A549 (cell line): ENCODE measurements around the gene CLEC2B. TPM values are rescaled to one million over a fixed set of nuclear protein-coding genes. Genes with fewer than 3 reads are reported as not detected.

Experiments
- ATAC-seq, 2 experiments: fragments of 200-7000 bp in 1 of 2; fragments of >200 bp in 1 of 2; cut with Nextera tagmentation in 1 of 2; cut with Tn5 transposase in 1 of 2; 3 replicates each; pipeline versions ENCODE4 v1.8.0 to v1.9.1; 2018 to 2020; ENCODE audit warnings: mild to moderate bottlenecking in 1 of 2, moderate library complexity in 1 of 2
- CTCF ChIA-PET: fragments of 300-600 bp; sonication (Branson Sonifier 250); formaldehyde crosslinking; extraction: SDS; loops from one replicate; lab custom pipeline; 2021; ENCODE audit warnings: antibody characterized with exemption, inconsistent platforms; lab: Yijun Ruan, JAX
- POLR2A ChIA-PET: fragments of 350-600 bp; formaldehyde crosslinking; extraction: SDS; loops from one replicate; lab custom pipeline; 2021; ENCODE audit warnings: antibody characterized with exemption, inconsistent platforms; lab: Yijun Ruan, JAX
- DNase-seq, 2 experiments: peaks; one replicate each; pipeline versions ENCODE4 v3.0.0 to v3.0.0-alpha.2; 2011 to 2016; ENCODE audit warnings: low read depth in 1 of 2, low spot score in 1 of 2
- FAIRE-seq: peaks from 2 replicates; lab custom pipeline; 2011; peaks lifted over from hg19 to GRCh38; lab: Jason Lieb, UNC
- H3K27ac ChIP-seq, 2 experiments: fragments of >200 bp; sonication (Bioruptor Twin); formaldehyde crosslinking; 3 replicates each; pipeline ENCODE4 v1.5.1; 2016 to 2017
- H3K4me1 ChIP-seq: fragments of >200 bp; sonication (Bioruptor Twin); formaldehyde crosslinking; 3 replicates; pipeline ENCODE4 v1.6.1; 2016
- H3K4me2 ChIP-seq: fragments of >200 bp; sonication (Bioruptor Twin); formaldehyde crosslinking; 3 replicates; pipeline ENCODE4 v1.6.1; 2016
- H3K4me3 ChIP-seq: fragments of >200 bp; sonication (Bioruptor Twin); formaldehyde crosslinking; 3 replicates; pipeline ENCODE4 v1.5.1; 2016
- H3K9me3 ChIP-seq: fragments of >200 bp; sonication (Bioruptor Twin); formaldehyde crosslinking; 3 replicates; pipeline ENCODE4 v1.6.1; 2016
- ATOH8 ChIP-seq: fragments of 250-450 bp; sonication (Bioruptor Pico); IDR thresholded peaks from 2 replicates; pipeline ENCODE4 v1.5.0; 2020; ENCODE audit warnings: low read depth, mild to moderate bottlenecking, moderate library complexity
- BHLHE40 ChIP-seq: IDR thresholded peaks from 2 replicates; pipeline ENCODE4 v1.6.1; 2012; ENCODE audit warnings: low read depth, low read length, inconsistent platforms
- CBX8 ChIP-seq: fragments of 200-600 bp; sonication (generic); IDR thresholded peaks from 2 replicates; pipeline ENCODE4 v1.6.1; 2016
- CHD4 ChIP-seq: fragments of 200-600 bp; sonication (generic); IDR thresholded peaks from 2 replicates; pipeline ENCODE4 v1.6.1; 2016; ENCODE audit warnings: antibody characterized with exemption, mild to moderate bottlenecking, borderline replicate concordance
- CTCF ChIP-seq: fragments of >200 bp; sonication (Bioruptor Twin); formaldehyde crosslinking; IDR thresholded peaks from 3 replicates; pipeline ENCODE4 v1.5.1; 2016
- EHMT2 ChIP-seq: fragments of 200-600 bp; sonication (generic); IDR thresholded peaks from 2 replicates; pipeline ENCODE4 v1.6.1; 2016; ENCODE audit warnings: antibody characterized with exemption, low read depth, mild to moderate bottlenecking, moderate library complexity
- EP300 ChIP-seq, 2 experiments: fragments of >200 bp; sonication (Bioruptor Twin); formaldehyde crosslinking; IDR thresholded peaks; 2 replicates in 1 of 2; 3 replicates in 1 of 2; pipeline ENCODE4 v1.6.1; 2016 to 2017
- FOSB ChIP-seq: fragments of 250-450 bp; sonication (Bioruptor Pico); IDR thresholded peaks from 2 replicates; pipeline ENCODE4 v1.5.0; 2020; ENCODE audit warnings: mild to moderate bottlenecking, moderate library complexity
- GATA3 ChIP-seq: IDR thresholded peaks from 2 replicates; pipeline ENCODE4 v1.6.1; 2012; ENCODE audit warnings: borderline replicate concordance
- HOXB5 ChIP-seq: fragments of 250-450 bp; sonication (Bioruptor Pico); IDR thresholded peaks from 2 replicates; pipeline ENCODE4 v1.5.0; 2020; ENCODE audit warnings: mild to moderate bottlenecking, moderate library complexity
- JUNB ChIP-seq: fragments of >200 bp; sonication (Bioruptor Twin); formaldehyde crosslinking; IDR thresholded peaks from 2 replicates; pipeline ENCODE4 v1.6.1; 2016
- KDM1A ChIP-seq: fragments of 200-600 bp; sonication (generic); IDR thresholded peaks from 2 replicates; pipeline ENCODE4 v1.6.1; 2016; ENCODE audit warnings: low read depth, mild to moderate bottlenecking
- KDM5A ChIP-seq: fragments of 200-600 bp; sonication (generic); IDR thresholded peaks from 2 replicates; pipeline ENCODE4 v1.6.1; 2016; ENCODE audit warnings: antibody characterized with exemption, mild to moderate bottlenecking
- MAFK ChIP-seq: fragments of 450-650 bp; IDR thresholded peaks from 2 replicates; pipeline ENCODE4 v1.6.1; 2014; ENCODE audit not compliant: partially characterized antibody
- MAZ ChIP-seq: fragments of 150-350 bp; IDR thresholded peaks from 2 replicates; pipeline ENCODE4 v1.6.1; 2014; ENCODE audit warnings: antibody characterized with exemption, low read depth, low read length, borderline replicate concordance
- MYC ChIP-seq: IDR thresholded peaks from 2 replicates; pipeline ENCODE4 v1.6.1; 2012; ENCODE audit warnings: mild to moderate bottlenecking, inconsistent platforms, low read length, improper control_type of control experiment, borderline replicate concordance
- NR3C1 ChIP-seq: fragments of >200 bp; sonication (Bioruptor Twin); formaldehyde crosslinking; IDR thresholded peaks from 3 replicates; pipeline ENCODE4 v1.6.1; 2017
- POLR2AphosphoS2 ChIP-seq: conservative IDR thresholded peaks from 2 replicates; pipeline ENCODE4 v1.6.1; 2012; ENCODE audit warnings: low read length, improper control_type of control experiment, inconsistent platforms
- RARB ChIP-seq: fragments of 250-450 bp; sonication (Bioruptor Pico); IDR thresholded peaks from 2 replicates; pipeline ENCODE4 v1.8.0; 2021; ENCODE audit warnings: mild to moderate bottlenecking, moderate library complexity
- RCOR1 ChIP-seq: fragments of 150-350 bp; IDR thresholded peaks from 2 replicates; pipeline ENCODE4 v1.6.1; 2014; ENCODE audit warnings: antibody characterized with exemption, low read length, low read depth
- RNF2 ChIP-seq: fragments of 200-600 bp; sonication (generic); IDR thresholded peaks from 2 replicates; pipeline ENCODE4 v1.6.1; 2016; ENCODE audit warnings: low read depth, mild to moderate bottlenecking, antibody characterized with exemption, moderate library complexity, borderline replicate concordance
- SMC3 ChIP-seq: fragments of >200 bp; sonication (Bioruptor Twin); formaldehyde crosslinking; IDR thresholded peaks from 3 replicates; pipeline ENCODE4 v1.6.1; 2018; ENCODE audit warnings: inconsistent platforms
- SREBF2 ChIP-seq: fragments of 450-650 bp; IDR thresholded peaks from 2 replicates; pipeline ENCODE4 v1.6.1; 2014; ENCODE audit warnings: mild to moderate bottlenecking, moderate library complexity
- TP53 ChIP-seq: fragments of 250-450 bp; sonication (Bioruptor Pico); IDR thresholded peaks from 2 replicates; pipeline ENCODE4 v1.5.0; 2021; ENCODE audit warnings: mild to moderate bottlenecking, moderate library complexity
- USF2 ChIP-seq: fragments of 450-650 bp; IDR thresholded peaks from 2 replicates; pipeline ENCODE4 v1.6.1; 2014; ENCODE audit warnings: antibody characterized with exemption
- ZC3H11A ChIP-seq: fragments of 450-650 bp; IDR thresholded peaks from 2 replicates; pipeline ENCODE4 v1.6.1; 2014; ENCODE audit warnings: antibody characterized with exemption, mild to moderate bottlenecking
- ZSCAN20 ChIP-seq: fragments of 250-450 bp; sonication (Bioruptor Pico); IDR thresholded peaks from 2 replicates; pipeline ENCODE4 v1.8.0; 2022; ENCODE audit warnings: mild to moderate bottlenecking, moderate library complexity
- WGBS: methylation state at CpG from one replicate; pipeline ENCODE4 v1.1.6; 2017; ENCODE audit errors: missing lambda C conversion rate; 5-methylcytosine and 5-hydroxymethylcytosine counted together
- polyA plus RNA-seq, 4 experiments: library from polyadenylated mRNA; depleted of rRNA in 3 of 4; stranded (reverse); fragments of >200 nt; fragmentation: RNase III in 1 of 4; extraction: RNeasy Plus Mini Kit Qiagen cat#74134 plus additional on column Dnase treatment in 1 of 4; gene quantifications; 2 replicates in 3 of 4; 3 replicates in 1 of 4; pipeline ENCODE4 v1.2.3, GENCODE V29; 2011 to 2017
- TF ChIP-seq, protein P1 (sequence below): fragments of 150-350 bp; IDR thresholded peaks from 2 replicates; pipeline ENCODE4 v1.6.1; 2014; ENCODE audit warnings: low read depth, mild to moderate bottlenecking, low read length
- TF ChIP-seq, protein P2 (sequence below): fragments of >200 bp; sonication (Bioruptor Twin); formaldehyde crosslinking; IDR thresholded peaks from 2 replicates; pipeline ENCODE4 v1.6.1; 2016

Gene CLEC2B
- polyA plus RNA-seq, 2 of the 4 experiments (the other 2 are of a cell fraction), result 0.30 to 2.1 TPM

DNA sequence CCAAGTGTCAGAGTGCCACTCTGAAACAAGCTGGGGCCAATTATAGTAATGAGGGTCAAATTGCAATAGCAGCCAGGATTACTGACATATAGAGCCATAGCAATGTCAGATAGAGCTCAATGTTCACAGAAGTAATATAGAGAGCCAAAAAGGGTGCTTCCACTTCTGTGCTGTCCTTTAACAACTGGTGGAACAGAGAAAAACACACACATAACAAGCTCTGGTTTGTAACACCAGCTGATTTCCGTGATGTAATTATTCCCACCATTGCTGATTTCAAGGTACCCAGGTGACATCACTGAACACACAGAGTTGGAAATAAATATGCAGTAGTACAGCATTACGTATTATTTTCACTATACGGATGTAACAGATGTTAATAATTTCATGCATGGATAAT is 3.0 kb upstream of the CLEC2B start:
- POLR2A ChIA-PET, result no interaction called here
- peak in 1 of 2 experiments; percentile 30; a peak in 1 of 6 replicates for ATAC-seq
- DNase-seq, result no peak
- CTCF ChIA-PET, result no interaction called here
- 80% methylated on average over 3 of the region's 3 CpGs for WGBS
- Histone ChIP-seq H3K4me2 (no peak overlapping the region), H3K27ac (no peak overlapping the region), H3K9me3 (no peaks in the 10 kb centered on the region), H3K4me3 (no peak overlapping the region), H3K4me1 (no peaks in the 10 kb centered on the region)
- no peak for TF ChIP-seq SMC3
- TF ChIP-seq GATA3, result no peak
- TF ChIP-seq MAFK, result no peak
- TF ChIP-seq FOSB (CRISPR knock-in tag), result no peak
- TF ChIP-seq RCOR1, result no peak
- no peak for TF ChIP-seq SREBF2
- TF ChIP-seq MYC, result no peak
- TF ChIP-seq USF2, result no peak
- TF ChIP-seq MAZ, result no peak
- TF ChIP-seq CTCF, result no peak
- no peak for TF ChIP-seq KDM5A
- FAIRE-seq, result no peak

DNA sequence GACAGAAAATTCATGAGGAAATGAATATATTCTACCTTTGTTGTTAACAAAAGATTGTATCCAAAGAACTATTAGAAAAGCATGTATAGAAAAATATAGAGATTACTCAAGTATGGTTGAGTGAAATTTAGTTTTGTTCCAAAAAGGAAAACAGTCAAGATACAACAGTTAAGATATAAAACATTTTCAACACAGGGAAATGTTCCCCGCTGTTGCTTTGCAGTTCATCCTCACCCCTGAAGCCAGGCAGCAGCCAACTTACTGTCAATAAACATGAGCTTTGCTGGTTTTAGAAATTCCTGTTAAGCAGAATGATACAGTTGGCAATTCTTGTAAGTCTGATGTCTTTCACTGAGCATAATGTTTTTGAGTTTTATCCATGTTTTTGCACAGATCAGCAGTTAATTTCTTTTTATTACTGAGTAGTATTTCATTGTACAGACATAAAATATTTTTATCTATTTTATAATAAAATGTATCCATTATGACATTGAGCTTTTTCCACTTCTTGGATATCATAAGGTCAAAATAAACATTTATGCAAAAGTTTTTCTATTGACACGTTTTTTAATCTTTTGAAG is 1.2 kb upstream of the CLEC2B start:
- ATAC-seq (no peak), FAIRE-seq (no peak), DNase-seq (no peak)
- CTCF ChIA-PET, result interaction anchor here (0.6 kb wide), 1 partner anchor 494 kb away, joined by 3 read pairs; no protein-coding TSS in a partner anchor
- no peaks in the 10 kb centered on the region for H3K4me1 ChIP-seq
- 68% methylated on average over 2 of the region's 2 CpGs for WGBS
- peak overlapping the region; percentile 39; the same call in 2 of the 3 replicates for H3K4me3 ChIP-seq
- H3K9me3 ChIP-seq, result no peaks in the 10 kb centered on the region
- H3K4me2 ChIP-seq, result peak overlapping the region; percentile 76
- POLR2A ChIA-PET, result no interaction called here
- no peak for TF ChIP-seq RNF2
- peak; percentile 78 for TF ChIP-seq MAFK
- TF ChIP-seq, all 56 proteins: peak for 1
- peak overlapping the region in 1 of 2 experiments; percentile 43; a peak in 2 of 6 replicates for H3K27ac ChIP-seq

- H3K4me3 ChIP-seq, result peak overlapping the region; percentile 39
- no peaks in the 10 kb centered on the region for H3K4me1 ChIP-seq
- DNase-seq (no peak), FAIRE-seq (no peak)
- no peaks in the 10 kb centered on the region for H3K9me3 ChIP-seq
- WGBS, result 28% methylated on average over 4 of the region's 4 CpGs
- ChIA-PET CTCF (no interaction called here), POLR2A (no interaction called here)
- peak overlapping the region; percentile 76 for H3K4me2 ChIP-seq
- TF ChIP-seq NR3C1 (no peak), CBX8 (no peak), ZC3H11A (no peak), RARB (CRISPR knock-in tag) (no peak), JUNB (no peak), CHD4 (no peak), HOXB5 (CRISPR knock-in tag) (no peak), EHMT2 (no peak), BHLHE40 (no peak), ZSCAN20 (CRISPR knock-in tag) (no peak), KDM1A (no peak), EP300 (IDR thresholded peaks at IDR 0.05) (no peak), TP53 (CRISPR knock-in tag) (no peak), CTCF (no peak), POLR2AphosphoS2 (no peak), ATOH8 (CRISPR knock-in tag) (no peak), RCOR1 (no peak)
- TF ChIP-seq, protein P1, sequence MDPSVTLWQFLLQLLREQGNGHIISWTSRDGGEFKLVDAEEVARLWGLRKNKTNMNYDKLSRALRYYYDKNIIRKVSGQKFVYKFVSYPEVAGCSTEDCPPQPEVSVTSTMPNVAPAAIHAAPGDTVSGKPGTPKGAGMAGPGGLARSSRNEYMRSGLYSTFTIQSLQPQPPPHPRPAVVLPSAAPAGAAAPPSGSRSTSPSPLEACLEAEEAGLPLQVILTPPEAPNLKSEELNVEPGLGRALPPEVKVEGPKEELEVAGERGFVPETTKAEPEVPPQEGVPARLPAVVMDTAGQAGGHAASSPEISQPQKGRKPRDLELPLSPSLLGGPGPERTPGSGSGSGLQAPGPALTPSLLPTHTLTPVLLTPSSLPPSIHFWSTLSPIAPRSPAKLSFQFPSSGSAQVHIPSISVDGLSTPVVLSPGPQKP, result no peak
- TF ChIP-seq, protein P2, sequence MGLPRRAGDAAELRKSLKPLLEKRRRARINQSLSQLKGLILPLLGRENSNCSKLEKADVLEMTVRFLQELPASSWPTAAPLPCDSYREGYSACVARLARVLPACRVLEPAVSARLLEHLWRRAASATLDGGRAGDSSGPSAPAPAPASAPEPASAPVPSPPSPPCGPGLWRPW, result no peak
- TF ChIP-seq, all 56 proteins: peak for 0
- no peak for ATAC-seq
- H3K27ac ChIP-seq, result peak overlapping the region in 1 of 2 experiments; percentile 15; a peak in 3 of 6 replicates
Measured at GRCh38 chr12:9868951-9869306, 225 bp downstream of the CLEC2B start.
